Esophagus muscularis mucosa (tissue), 4 donors: ENCODE measurements around the gene WDR20.

Experiments
- CTCF ChIP-seq, 3 experiments: fragments of 200-600 bp in 2 of 3; fragments of 450-650 bp in 1 of 3; sonication (generic) in 2 of 3; IDR thresholded peaks; one replicate each; pipeline ENCODE4 v1.5.1; 2017 to 2019; ENCODE audit warnings: antibody characterized with exemption in 3 of 3, mild to moderate bottlenecking in 2 of 3, moderate library complexity in 1 of 3
- EP300 ChIP-seq: sonication (generic); formaldehyde crosslinking; IDR thresholded peaks from one replicate; pipeline ENCODE4 v1.6.1; 2017; ENCODE audit warnings: antibody characterized with exemption
- POLR2AphosphoS5 ChIP-seq, 2 donors: sonication (generic); formaldehyde crosslinking; IDR thresholded peaks; one replicate each; pipeline ENCODE4 v1.6.1; 2017; ENCODE audit warnings: antibody characterized with exemption in 2 of 2

- TF ChIP-seq CTCF (IDR thresholded peaks at IDR 0.05), result no peak
- no peak for TF ChIP-seq POLR2AphosphoS5 (IDR thresholded peaks at IDR 0.05)
- no peak for TF ChIP-seq EP300
These were observed 12.8 kb upstream of the WDR20 start for GRCh38 chr14:102126807-102127455.
